Cardiac fibroblast (primary cell): ENCODE data around the gene RASL10A.
A peak's percentile ranks its signal among the peaks of the same experiment; 100 is the strongest.

ENCODE experiments used
- DNase-seq, 2 donors: peaks; one replicate each; pipeline versions ENCODE4 v3.0.0 to v3.0.0-alpha.2; 2010; ENCODE audit warnings: low read depth in 2 of 2
- H3K4me3 ChIP-seq, 2 donors: replicated peaks in 1 of 2; 1 replicate in 1 of 2; 2 replicates in 1 of 2; pipeline ENCODE4 v1.5.1; 2011; ENCODE audit warnings: low read depth in 2 of 2, low read length in 2 of 2, mild to moderate bottlenecking in 2 of 2, moderate library complexity in 1 of 2
- TF ChIP-seq, protein P1 (sequence below): IDR thresholded peaks from one replicate; pipeline ENCODE4 v1.5.1; 2011; ENCODE audit warnings: low read depth, mild to moderate bottlenecking, low read length, inconsistent platforms

RASL10A gene

DNA sequence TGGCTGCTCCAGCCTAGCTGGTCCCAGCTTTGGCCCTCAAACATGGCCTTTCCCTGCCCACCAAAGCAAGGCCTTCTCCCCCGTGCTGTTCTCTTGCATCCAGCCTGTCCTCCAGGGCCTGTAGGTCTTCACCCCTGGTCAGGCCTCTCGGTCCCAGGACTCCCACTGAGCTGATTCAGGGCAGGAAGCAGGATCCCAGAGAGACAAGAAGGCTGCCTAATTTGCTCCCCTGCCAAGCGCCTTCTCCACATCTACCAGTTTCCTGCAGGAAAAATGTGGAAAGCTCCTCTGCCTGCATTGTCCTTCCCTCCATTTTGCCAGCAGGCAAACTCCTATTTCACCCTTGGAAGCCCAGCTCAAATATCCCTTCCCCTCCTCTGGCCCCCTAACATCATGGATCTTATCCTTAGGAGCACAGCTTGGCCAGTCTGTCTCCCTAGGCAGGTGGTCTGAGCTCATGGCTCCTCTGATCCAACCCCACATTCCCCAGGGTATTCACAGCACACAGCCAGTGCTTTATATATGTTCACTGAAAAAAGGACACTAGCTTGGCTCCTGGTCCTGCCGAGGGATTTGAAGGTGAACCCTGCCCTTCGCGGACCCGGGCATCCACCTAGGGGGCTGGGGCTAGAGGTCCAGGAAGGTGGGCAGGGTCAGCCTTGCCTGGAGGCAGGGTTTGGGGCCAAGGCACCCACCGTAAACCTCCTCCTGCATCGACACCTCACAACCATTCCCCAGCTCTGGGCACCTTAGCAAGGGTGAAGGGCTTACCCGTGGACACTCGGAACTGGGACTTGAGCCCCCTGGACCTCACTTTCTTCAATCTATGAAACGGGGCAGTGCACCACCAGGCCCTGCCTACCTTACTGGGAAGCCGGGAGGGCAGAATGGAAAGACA is 48.7 kb downstream of the RASL10A start:
- H3K4me3 ChIP-seq, result peak overlapping the region; percentile 84 to 88
- peak; percentile 39 to 52 for DNase-seq
- TF ChIP-seq, protein P1, sequence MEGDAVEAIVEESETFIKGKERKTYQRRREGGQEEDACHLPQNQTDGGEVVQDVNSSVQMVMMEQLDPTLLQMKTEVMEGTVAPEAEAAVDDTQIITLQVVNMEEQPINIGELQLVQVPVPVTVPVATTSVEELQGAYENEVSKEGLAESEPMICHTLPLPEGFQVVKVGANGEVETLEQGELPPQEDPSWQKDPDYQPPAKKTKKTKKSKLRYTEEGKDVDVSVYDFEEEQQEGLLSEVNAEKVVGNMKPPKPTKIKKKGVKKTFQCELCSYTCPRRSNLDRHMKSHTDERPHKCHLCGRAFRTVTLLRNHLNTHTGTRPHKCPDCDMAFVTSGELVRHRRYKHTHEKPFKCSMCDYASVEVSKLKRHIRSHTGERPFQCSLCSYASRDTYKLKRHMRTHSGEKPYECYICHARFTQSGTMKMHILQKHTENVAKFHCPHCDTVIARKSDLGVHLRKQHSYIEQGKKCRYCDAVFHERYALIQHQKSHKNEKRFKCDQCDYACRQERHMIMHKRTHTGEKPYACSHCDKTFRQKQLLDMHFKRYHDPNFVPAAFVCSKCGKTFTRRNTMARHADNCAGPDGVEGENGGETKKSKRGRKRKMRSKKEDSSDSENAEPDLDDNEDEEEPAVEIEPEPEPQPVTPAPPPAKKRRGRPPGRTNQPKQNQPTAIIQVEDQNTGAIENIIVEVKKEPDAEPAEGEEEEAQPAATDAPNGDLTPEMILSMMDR, result no peak

DNA sequence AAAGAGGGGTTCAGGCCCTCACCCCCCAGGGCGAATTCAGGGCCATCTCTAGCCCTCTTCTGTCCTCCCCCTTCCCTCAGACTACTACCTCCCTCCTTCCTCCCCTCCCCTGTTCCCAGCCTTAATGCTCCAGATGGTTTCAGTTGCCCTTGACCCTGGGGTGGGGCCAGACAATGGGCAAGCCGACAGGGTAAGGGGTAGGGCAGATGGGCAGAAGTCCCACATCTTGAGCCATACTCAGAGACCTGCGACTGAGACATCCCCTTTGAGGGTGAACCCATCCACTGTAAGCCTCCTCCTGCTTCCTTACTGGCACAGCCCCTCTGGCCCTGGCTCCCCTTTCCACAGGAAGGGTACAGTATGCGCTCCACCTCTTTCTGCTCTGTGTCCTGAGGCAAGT is 49.6 kb downstream of the RASL10A start:
- DNase-seq, result peak in 1 of 2 donors; percentile 33
- no peak overlapping the region for H3K4me3 ChIP-seq
- TF ChIP-seq, protein P1, result no peak

DNA sequence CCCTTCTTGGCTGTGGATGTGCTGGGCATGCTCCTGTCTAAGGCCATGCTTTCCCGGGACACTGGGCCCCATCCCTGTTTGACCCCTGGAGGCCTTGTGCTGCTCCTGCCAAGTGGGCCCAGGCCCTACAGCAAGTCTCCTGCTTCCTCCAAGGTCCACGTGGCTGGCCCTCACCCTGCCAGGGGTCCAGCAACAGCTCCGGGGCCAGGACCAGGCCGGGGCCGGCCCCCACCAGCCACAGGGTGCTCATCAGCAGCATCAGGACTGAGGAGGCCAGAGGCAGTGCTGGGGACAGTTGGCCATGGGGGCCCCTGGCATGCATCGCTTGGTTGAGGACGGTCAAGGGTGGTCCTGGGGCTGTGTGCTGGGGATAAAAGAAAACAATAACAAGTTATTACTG is 50.2 kb downstream of the RASL10A start:
- TF ChIP-seq, protein P1, result no peak
- H3K4me3 ChIP-seq, result no peak overlapping the region
- no peak for DNase-seq

DNA sequence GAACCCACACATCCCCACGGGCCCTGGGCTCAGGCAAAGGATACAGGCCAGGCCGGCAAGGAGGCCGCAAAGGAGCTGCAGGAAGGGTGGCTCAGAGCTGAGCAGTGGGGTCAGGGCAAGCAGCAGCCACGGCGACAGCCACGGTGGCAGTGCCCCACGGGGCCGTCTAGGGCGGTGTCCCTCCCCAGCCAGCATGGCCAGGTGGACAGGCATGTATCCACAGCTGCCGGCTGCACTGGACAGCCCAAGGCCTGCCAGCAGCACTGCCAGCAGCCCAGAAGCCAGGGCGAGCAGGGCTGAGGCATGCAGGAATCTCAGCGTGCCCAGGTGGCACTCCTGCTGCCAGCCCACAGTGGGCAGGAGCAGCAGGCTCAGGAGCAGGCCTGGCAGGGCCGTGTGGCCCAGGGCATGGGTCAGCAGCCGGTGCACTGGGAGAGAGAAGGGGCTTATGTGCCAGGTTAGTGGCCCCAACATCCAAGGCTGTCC is 51.7 kb downstream of the RASL10A start:
- TF ChIP-seq, protein P1, result no peak
- H3K4me3 ChIP-seq, result no peak overlapping the region
- DNase-seq, result no peak
